ENCODE measurements around the gene NXPH1. TPM values are rescaled to one million over a fixed set of nuclear protein-coding genes. Genes with fewer than 3 reads are reported as not detected.
A peak's percentile ranks its signal among the peaks of the same experiment; 100 is the strongest.

The NXPH1 gene
- total and polyA plus RNA-seq, 9 of the 15 experiments (the other 6 are each of a cell fraction or from before 2014, with no cell fraction given), result 0.16 TPM; not detected in 8

GRCh38 chr7:8433477-8434289, at the start of gene NXPH1 (continued):
- TF ChIP-seq, protein P1, sequence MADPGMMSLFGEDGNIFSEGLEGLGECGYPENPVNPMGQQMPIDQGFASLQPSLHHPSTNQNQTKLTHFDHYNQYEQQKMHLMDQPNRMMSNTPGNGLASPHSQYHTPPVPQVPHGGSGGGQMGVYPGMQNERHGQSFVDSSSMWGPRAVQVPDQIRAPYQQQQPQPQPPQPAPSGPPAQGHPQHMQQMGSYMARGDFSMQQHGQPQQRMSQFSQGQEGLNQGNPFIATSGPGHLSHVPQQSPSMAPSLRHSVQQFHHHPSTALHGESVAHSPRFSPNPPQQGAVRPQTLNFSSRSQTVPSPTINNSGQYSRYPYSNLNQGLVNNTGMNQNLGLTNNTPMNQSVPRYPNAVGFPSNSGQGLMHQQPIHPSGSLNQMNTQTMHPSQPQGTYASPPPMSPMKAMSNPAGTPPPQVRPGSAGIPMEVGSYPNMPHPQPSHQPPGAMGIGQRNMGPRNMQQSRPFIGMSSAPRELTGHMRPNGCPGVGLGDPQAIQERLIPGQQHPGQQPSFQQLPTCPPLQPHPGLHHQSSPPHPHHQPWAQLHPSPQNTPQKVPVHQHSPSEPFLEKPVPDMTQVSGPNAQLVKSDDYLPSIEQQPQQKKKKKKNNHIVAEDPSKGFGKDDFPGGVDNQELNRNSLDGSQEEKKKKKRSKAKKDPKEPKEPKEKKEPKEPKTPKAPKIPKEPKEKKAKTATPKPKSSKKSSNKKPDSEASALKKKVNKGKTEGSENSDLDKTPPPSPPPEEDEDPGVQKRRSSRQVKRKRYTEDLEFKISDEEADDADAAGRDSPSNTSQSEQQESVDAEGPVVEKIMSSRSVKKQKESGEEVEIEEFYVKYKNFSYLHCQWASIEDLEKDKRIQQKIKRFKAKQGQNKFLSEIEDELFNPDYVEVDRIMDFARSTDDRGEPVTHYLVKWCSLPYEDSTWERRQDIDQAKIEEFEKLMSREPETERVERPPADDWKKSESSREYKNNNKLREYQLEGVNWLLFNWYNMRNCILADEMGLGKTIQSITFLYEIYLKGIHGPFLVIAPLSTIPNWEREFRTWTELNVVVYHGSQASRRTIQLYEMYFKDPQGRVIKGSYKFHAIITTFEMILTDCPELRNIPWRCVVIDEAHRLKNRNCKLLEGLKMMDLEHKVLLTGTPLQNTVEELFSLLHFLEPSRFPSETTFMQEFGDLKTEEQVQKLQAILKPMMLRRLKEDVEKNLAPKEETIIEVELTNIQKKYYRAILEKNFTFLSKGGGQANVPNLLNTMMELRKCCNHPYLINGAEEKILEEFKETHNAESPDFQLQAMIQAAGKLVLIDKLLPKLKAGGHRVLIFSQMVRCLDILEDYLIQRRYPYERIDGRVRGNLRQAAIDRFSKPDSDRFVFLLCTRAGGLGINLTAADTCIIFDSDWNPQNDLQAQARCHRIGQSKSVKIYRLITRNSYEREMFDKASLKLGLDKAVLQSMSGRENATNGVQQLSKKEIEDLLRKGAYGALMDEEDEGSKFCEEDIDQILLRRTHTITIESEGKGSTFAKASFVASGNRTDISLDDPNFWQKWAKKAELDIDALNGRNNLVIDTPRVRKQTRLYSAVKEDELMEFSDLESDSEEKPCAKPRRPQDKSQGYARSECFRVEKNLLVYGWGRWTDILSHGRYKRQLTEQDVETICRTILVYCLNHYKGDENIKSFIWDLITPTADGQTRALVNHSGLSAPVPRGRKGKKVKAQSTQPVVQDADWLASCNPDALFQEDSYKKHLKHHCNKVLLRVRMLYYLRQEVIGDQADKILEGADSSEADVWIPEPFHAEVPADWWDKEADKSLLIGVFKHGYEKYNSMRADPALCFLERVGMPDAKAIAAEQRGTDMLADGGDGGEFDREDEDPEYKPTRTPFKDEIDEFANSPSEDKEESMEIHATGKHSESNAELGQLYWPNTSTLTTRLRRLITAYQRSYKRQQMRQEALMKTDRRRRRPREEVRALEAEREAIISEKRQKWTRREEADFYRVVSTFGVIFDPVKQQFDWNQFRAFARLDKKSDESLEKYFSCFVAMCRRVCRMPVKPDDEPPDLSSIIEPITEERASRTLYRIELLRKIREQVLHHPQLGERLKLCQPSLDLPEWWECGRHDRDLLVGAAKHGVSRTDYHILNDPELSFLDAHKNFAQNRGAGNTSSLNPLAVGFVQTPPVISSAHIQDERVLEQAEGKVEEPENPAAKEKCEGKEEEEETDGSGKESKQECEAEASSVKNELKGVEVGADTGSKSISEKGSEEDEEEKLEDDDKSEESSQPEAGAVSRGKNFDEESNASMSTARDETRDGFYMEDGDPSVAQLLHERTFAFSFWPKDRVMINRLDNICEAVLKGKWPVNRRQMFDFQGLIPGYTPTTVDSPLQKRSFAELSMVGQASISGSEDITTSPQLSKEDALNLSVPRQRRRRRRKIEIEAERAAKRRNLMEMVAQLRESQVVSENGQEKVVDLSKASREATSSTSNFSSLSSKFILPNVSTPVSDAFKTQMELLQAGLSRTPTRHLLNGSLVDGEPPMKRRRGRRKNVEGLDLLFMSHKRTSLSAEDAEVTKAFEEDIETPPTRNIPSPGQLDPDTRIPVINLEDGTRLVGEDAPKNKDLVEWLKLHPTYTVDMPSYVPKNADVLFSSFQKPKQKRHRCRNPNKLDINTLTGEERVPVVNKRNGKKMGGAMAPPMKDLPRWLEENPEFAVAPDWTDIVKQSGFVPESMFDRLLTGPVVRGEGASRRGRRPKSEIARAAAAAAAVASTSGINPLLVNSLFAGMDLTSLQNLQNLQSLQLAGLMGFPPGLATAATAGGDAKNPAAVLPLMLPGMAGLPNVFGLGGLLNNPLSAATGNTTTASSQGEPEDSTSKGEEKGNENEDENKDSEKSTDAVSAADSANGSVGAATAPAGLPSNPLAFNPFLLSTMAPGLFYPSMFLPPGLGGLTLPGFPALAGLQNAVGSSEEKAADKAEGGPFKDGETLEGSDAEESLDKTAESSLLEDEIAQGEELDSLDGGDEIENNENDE (IDR thresholded peaks at IDR 0.05; ENCODE audit: low read depth, low read length), result no peak
- 0 out of 2 replicates have a peak, but pooled peaks have one; percentile 43 for TF ChIP-seq L3MBTL2 (IDR thresholded peaks at IDR 0.05)
- TF ChIP-seq ZNF395 (CRISPR knock-in tag; IDR thresholded peaks at IDR 0.05), result no peak
- TF ChIP-seq PKNOX1 (IDR thresholded peaks at IDR 0.05), result no peak
- TF ChIP-seq ZKSCAN1 (IDR thresholded peaks at IDR 0.05; ENCODE audit: low read depth, low read length), result no peak
- TF ChIP-seq ZZZ3 (IDR thresholded peaks at IDR 0.05), result no peak
- no peak for TF ChIP-seq GATA2 (CRISPR knock-in tag; IDR thresholded peaks at IDR 0.05)
- peak; percentile 52; the same call in 1 of the 2 replicates for TF ChIP-seq ZNF511 (CRISPR knock-in tag; IDR thresholded peaks at IDR 0.05)
- no peak for TF ChIP-seq FOSL1 (tag; conservative IDR thresholded peaks at IDR 0.05)
- no peak for TF ChIP-seq ZNF707 (CRISPR knock-in tag; conservative IDR thresholded peaks at IDR 0.05)
- TF ChIP-seq SIN3A (IDR thresholded peaks at IDR 0.05; ENCODE audit: borderline replicate concordance in 2 of 2, control insufficient read depth in 1 of 2, low read depth in 2 of 2, low read length in 2 of 2), result 0 out of 4 replicates have a peak, but pooled peaks of 1 of the 2 experiments have one; percentile 41
- TF ChIP-seq POU5F1 (IDR thresholded peaks at IDR 0.05; ENCODE audit: borderline replicate concordance, low read depth, low read length, partially characterized antibody), result no peak
